HG02759 (cell line): Measurements from ENCODE around the gene IL20RB.

Experiments
- ATAC-seq: cut with Tn5 transposase; IDR thresholded peaks from one replicate; pipeline ENCODE4 v1.9.1; 2021; ENCODE audit warnings: mild to moderate bottlenecking, moderate library complexity; ENCODE audit not compliant: unreplicated experiment

The IL20RB gene, protein sequence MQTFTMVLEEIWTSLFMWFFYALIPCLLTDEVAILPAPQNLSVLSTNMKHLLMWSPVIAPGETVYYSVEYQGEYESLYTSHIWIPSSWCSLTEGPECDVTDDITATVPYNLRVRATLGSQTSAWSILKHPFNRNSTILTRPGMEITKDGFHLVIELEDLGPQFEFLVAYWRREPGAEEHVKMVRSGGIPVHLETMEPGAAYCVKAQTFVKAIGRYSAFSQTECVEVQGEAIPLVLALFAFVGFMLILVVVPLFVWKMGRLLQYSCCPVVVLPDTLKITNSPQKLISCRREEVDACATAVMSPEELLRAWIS

DNA sequence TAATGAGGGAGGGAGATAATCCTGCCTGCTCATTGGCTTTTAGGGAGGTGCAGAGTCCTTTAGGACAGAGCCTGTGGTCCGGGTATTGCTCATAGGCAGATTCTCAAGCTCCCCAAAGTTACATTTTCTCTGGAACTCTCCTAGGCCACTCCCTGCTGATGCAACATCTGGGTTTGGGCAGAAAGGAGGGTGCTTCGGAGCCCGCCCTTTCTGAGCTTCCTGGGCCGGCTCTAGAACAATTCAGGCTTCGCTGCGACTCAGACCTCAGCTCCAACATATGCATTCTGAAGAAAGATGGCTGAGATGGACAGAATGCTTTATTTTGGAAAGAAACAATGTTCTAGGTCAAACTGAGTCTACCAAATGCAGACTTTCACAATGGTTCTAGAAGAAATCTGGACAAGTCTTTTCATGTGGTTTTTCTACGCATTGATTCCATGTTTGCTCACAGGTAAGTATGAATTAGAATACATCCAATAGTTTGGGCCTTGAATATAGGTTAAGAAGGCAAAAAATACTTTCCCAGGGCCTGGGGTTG, at the start of gene IL20RB:
TSS of gene IL20RB (plus strand) at position 233 of the 538 bp plus-strand sequence. CDS start at position 364, 131 bp downstream.
- ATAC-seq: no peak

DNA sequence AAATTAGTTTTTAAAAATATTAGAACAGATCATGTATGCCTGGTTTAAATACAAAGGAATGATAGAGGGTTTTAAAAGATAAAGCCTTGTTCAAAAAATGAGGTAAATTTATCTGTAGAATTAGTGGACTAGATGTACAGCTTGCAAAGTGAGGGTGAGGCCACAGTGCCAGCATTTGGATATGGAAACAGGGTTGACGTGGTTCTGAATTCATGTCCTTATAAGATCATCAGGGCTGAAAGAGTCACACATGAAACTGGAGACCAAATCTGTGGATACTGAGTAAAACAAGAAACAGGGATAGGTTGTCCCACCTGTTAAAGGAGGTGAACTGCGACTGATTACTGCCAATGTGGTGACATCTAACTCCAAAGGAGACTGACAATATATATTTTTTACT, 49.5 kb upstream of the IL20RB start:
- ATAC-seq: no peak

- ATAC-seq: peak; percentile 60
These were observed 48.6 kb upstream of the IL20RB start for GRCh38 chr3:136909187-136909586.

DNA sequence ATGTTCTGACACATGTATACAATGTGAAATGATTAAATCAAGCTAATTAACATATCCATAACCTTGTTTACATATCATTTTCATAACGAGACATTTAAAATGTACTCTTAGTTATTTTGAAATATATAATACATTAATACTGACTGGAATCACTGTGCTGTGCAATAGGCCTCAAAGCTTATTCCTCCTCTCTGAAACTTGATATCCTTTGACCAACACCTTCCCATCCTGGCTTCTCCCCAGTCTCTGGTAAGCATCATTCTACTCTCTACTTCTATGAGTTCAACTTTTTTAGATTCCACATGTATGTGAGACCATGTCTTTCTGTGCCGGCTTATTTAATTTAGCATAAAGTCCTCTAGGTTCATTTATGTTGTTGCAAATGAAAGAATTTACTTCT, 47.1 kb upstream of the IL20RB start:
- no peak for ATAC-seq

- ATAC-seq: no peak
These were observed 44.6 kb upstream of the IL20RB start for GRCh38 chr3:136913168-136913567.

DNA sequence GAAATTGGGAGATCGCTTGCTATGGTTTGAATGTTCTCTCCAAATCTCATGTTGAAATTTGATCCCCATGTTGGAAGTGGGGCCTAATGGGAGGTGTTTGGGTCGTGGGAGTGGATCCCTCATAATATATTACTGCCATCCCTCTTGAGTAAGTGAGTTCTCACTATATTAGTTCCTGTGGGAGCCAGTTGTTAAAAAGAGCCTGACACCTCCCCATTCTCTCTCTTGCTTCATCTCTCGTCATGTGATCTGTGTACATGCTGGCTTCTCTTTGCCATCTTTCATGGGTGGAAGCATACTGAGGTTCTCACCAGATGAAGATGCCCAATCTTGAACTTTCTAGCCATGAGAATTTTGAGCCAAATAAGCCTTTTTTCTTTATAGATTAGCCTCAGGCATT, 43.0 kb upstream of the IL20RB start:
- no peak for ATAC-seq

GRCh38 chr3:136916223-136916622, 41.6 kb upstream of the IL20RB start:
- no peak for ATAC-seq

DNA sequence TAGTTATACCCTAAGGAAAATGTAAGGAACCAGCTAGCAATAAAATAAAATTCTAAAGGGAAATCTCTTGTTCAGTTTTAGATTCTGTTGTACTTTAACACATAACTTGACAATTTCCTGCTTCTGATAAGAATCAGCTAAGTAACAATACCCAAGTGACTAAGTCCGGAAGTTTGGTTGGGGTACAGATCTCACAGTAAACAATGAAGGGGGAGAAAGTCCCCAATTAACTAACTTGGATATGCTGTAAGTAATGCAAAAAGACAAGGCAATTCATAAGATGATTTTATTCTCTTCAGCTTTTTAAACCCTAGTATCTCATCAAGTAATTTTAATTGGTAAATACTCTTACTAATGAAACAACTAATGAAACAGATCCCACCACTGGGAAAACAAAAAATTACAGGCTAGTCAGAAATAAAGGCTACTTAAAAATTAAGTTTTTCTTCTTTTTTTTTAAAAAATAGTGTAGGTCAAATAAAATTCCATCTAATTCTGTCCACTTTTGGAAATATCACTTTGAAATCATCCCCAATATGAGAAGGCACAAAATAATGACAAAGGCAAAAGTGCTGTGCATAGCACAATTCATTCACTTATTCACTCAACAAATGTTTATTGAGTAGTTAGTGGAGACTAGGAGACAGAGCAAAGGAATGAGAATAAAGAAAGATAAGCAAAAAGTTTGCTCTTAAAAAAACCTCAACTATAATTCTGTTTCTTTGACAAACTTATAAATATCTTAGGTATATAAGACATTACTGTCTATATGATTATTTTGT, 37.8 kb upstream of the IL20RB start:
- peak; percentile 71 for ATAC-seq

DNA sequence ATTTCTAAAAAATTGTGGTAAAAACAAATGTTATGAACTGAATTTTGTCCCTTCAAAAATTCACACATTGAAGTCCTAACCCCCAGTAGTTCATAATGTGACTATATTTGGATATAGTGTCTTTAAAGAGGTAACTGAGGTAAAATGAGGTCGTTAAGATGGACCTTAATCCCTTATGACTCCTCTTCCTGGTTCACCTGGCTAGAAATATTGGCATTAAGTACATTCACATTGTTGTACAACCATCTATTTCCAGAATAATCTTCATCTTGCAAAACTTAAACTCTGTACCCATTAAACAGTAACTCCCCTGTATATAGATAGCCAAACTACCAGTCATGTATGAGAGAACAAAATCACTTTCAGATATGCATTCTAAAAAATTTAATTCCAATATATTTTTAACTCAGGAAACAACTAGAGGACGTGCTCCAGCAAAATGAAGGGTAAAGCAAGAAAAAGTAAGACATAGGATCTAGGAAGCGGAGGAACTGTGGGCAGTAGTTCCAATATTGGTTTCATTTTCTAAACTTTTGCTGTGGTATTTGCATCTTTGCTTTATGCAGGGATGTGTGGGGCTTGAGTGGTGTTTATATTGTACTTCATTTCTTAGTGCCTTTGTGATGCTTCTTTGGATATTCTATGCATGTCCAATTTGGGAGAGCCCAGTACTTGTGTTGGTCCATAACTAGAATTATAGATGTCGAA, 36.7 kb upstream of the IL20RB start:
- ATAC-seq: no peak

DNA sequence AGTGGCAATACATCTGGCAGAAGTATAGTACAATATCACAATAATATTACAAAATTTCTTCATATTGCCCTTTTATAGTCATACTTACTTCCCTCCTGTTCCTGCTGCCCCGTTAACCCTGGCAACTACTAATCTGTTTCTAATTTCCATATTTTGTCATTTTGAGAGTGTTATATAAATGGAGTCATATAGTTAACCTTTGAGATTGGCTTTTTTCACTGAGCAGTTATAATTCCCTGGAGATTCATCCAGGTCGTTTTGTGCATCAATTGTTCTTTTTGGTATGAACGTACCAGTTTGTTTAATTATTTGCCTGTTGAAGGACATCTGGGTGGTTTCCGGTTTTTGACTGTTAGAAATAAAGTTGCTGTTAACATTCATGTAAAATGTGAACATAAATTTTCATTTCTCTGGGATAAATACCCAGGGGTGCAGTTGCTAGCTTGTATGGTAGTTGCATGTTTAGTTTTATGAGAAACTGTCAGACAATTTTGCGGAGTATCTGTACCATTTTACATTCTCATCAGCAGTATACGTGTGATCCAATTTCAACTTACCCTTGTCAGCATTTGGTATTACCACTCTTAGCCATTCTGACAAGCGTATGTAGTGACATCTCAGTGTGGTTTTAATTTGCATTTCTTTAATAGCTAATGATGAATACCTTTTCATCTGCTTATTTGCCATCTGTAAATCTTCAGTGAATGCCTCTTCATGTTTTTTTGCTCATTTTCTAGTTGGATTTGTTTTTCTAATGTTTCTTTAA, 32.2 kb upstream of the IL20RB start:
- ATAC-seq: peak; percentile 63

- no peak for ATAC-seq
These were observed 29.5 kb upstream of the IL20RB start for GRCh38 chr3:136928240-136928639.

DNA sequence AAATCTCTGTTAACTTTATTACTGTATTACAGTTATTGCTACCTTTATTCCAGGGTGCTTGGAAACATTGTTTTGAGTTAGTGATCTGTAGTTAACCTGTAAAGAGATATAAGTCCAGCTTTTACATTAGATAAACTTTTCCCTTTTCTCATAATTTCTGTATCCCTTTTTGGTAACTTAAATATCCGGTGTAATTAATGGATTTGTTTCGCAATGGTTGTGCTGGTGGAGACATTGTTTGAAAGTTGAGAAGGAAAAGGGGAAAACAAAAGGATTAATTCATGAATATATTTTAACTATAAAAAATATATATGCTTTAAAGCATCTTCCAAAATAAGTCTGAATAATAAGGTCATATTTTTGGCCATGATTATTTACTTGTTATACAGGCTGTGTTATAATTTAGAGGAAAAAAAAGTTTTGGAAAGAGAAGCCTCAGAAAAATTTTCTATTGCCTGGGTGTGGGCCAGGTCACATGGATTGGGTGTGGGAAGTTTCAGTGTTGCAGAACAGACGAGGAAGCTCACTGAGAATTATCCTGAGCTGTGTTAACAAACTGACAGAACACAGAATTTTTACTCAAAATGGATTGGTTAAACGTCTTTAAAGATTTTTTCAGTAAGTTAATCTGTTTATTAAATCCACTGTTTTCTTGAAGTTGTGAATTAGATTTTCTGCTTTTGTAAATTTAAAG, 27.7 kb upstream of the IL20RB start:
- ATAC-seq: no peak

- no peak for ATAC-seq
These were observed 26.2 kb upstream of the IL20RB start for GRCh38 chr3:136931606-136932005.

- ATAC-seq: peak; percentile 65
These were observed 25.3 kb upstream of the IL20RB start for GRCh38 chr3:136932523-136932922.

DNA sequence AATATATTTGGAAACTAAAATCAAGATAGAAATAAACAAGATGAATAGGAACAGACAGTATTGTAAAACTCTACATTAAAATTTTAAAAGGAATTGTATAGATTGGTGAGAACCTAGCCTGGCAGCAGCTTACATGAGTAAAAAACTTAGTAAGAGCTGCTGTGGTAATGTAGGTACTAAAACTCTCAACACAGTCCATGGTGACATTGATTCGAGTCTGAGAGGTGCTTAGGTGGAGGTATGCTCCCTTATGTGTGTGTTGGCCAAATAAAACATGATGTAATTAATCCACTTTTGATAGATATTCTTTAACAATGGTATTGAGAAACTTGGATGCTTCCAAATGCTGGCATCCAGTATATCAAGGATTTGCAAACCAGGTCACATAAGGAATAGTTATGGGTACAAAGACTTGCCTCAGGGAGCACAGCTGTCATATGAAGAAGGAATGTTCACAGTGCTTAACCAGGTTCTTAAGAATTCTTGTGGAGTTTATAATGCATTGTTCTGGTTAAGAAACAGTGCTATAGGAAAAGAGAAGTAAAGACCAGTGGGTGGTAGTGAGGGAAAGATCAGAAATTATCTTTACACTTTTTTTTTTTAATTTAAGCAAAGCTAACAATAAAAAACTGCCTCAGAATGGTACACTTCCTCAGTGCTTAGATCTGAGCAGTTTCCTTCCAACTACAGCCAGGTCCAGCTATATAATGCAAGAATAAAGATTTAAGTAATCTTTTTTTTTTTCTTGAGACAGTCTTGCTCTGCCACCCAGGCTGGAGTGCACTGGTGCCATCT, 24.6 kb upstream of the IL20RB start:
- ATAC-seq: peak; percentile 30

- ATAC-seq: no peak
These were observed 20.6 kb upstream of the IL20RB start for GRCh38 chr3:136937175-136937574.

GRCh38 chr3:136937851-136938250, 19.9 kb upstream of the IL20RB start:
- no peak for ATAC-seq

GRCh38 chr3:136938334-136938733, 19.4 kb upstream of the IL20RB start:
- ATAC-seq: no peak

GRCh38 chr3:136939489-136939888, 18.3 kb upstream of the IL20RB start:
- no peak for ATAC-seq
